HG03575 (cell line): ENCODE measurements around the gene RNF5.
"Not testable (repeated sequence)": the region's sequence is repeated elsewhere in the genome, so short reads cannot be mapped to it uniquely, and the experiment has no call there.

Experiments used
- ATAC-seq: cut with Tn5 transposase; IDR thresholded peaks from one replicate; pipeline ENCODE4 v1.9.1; 2021; ENCODE audit not compliant: unreplicated experiment, insufficient number of reproducible peaks, low FRiP score; ENCODE audit errors: extremely low read depth

RNF5 gene

GRCh38 chr6:32196682-32197616, 18.7 kb downstream of the RNF5 start:
- no peak for ATAC-seq

- no peak for ATAC-seq
These were observed 20.1 kb downstream of the RNF5 start for GRCh38 chr6:32198345-32198696.

GRCh38 chr6:32198866-32199265, 20.7 kb downstream of the RNF5 start:
- ATAC-seq, result no peak

GRCh38 chr6:32200711-32201475, 22.7 kb downstream of the RNF5 start:
- ATAC-seq, result no peak

GRCh38 chr6:32202186-32202585, 24.0 kb downstream of the RNF5 start:
- ATAC-seq, result no peak

GRCh38 chr6:32203426-32204267, 25.4 kb downstream of the RNF5 start:
- no peak for ATAC-seq

GRCh38 chr6:32204268-32204715, 26.1 kb downstream of the RNF5 start:
- ATAC-seq, result no peak

- ATAC-seq, result no peak
These were observed 30.8 kb downstream of the RNF5 start for GRCh38 chr6:32208996-32209395.

GRCh38 chr6:32210191-32210601, 32.0 kb downstream of the RNF5 start:
- ATAC-seq, result no peak

- ATAC-seq, result not testable (repeated sequence)
These were observed 33.2 kb downstream of the RNF5 start for GRCh38 chr6:32211432-32211831.

GRCh38 chr6:32212076-32212760, 34.0 kb downstream of the RNF5 start:
- ATAC-seq, result no peak

- no peak for ATAC-seq
These were observed 35.4 kb downstream of the RNF5 start for GRCh38 chr6:32213649-32214048.

GRCh38 chr6:32214126-32214525, 35.9 kb downstream of the RNF5 start:
- ATAC-seq, result no peak

- ATAC-seq, result no peak
These were observed 37.4 kb downstream of the RNF5 start for GRCh38 chr6:32215617-32216016.

GRCh38 chr6:32216285-32216684, 38.1 kb downstream of the RNF5 start:
- ATAC-seq, result no peak

GRCh38 chr6:32216998-32217397, 38.8 kb downstream of the RNF5 start:
- no peak for ATAC-seq

- no peak for ATAC-seq
These were observed 40.0 kb downstream of the RNF5 start for GRCh38 chr6:32218167-32218566.

- no peak for ATAC-seq
These were observed 41.8 kb downstream of the RNF5 start for GRCh38 chr6:32220021-32220420.
